Tibial artery (tissue), 4 donors: Measurements from ENCODE around the gene PPIP5K2.
"Not testable (repeated sequence)": the region's sequence is repeated elsewhere in the genome, so short reads cannot be mapped to it uniquely, and the experiment has no call there.

Experiments
- DNase-seq, 2 donors: peaks; one replicate each; pipeline ENCODE4 v3.0.0-alpha.2; 2019
- H3K27ac ChIP-seq, 2 donors: fragments of 200-600 bp; sonication (generic) in 1 of 2; 1 replicate in 1 of 2; 2 replicates in 1 of 2; pipeline ENCODE4 v1.5.1; 2018 to 2019; ENCODE audit warnings: mild to moderate bottlenecking in 1 of 2
- H3K27me3 ChIP-seq, 2 donors: fragments of 200-600 bp; sonication (generic) in 1 of 2; one replicate each; pipeline versions ENCODE4 v1.5.1 to v1.6.0; 2016 to 2019
- H3K36me3 ChIP-seq, 3 donors: fragments of 200-600 bp; sonication (generic) in 2 of 3; one replicate each; pipeline ENCODE4 v1.5.1; 2016 to 2019; ENCODE audit warnings: mild to moderate bottlenecking in 2 of 3
- H3K4me1 ChIP-seq, 4 donors: fragments of 200-600 bp; sonication (generic) in 2 of 4; 1 replicate in 3 of 4; 2 replicates in 1 of 4; pipeline ENCODE4 v1.5.1; 2016 to 2019
- H3K4me3 ChIP-seq, 2 donors: fragments of 200-600 bp; sonication (generic) in 1 of 2; 1 replicate in 1 of 2; 2 replicates in 1 of 2; pipeline ENCODE4 v1.5.1; 2018 to 2019; ENCODE audit warnings: mild to moderate bottlenecking in 2 of 2
- H3K9me3 ChIP-seq, 3 donors: fragments of 200-600 bp; sonication (generic) in 1 of 3; one replicate each; pipeline ENCODE4 v1.5.1; 2016 to 2019
- CTCF ChIP-seq, 2 experiments: fragments of 200-600 bp in 1 of 2; fragments of 450-650 bp in 1 of 2; IDR thresholded peaks; one replicate each; pipeline ENCODE4 v1.5.1; 2017 to 2019; ENCODE audit warnings: antibody characterized with exemption in 2 of 2, mild to moderate bottlenecking in 1 of 2, moderate library complexity in 1 of 2
- intact Hi-C: fragments of 100-400 bp; cut with DNase I; formaldehyde crosslinking; loops from one replicate; pipeline ENCODE4 v1.15.0; 2023; ENCODE audit warnings: low total_unique reads

The PPIP5K2 gene

GRCh38 chr5:103119765-103120606 is at the start of gene PPIP5K2, which contains the start of gene GIN1:
Gene PPIP5K2, plus strand, starts transcription at chr5:103120301. Its CDS starts 9,289 bp downstream, at chr5:103129590.
Gene GIN1, minus strand, starts transcription at chr5:103120138. Its CDS starts 11,431 bp downstream, at chr5:103108707.
- TF ChIP-seq CTCF (IDR thresholded peaks at IDR 0.05) = peak in 1 of 2 experiments; percentile 18
- peak; percentile 96 to 97 for DNase-seq
- intact Hi-C loops = no loop called here
- Histone ChIP-seq H3K36me3 (no peaks in the 10 kb centered on the region), H3K27ac (peak within 1 kb of the TSS; percentile 89 to 93), H3K4me3 (peak within 1 kb of the TSS; percentile 74 to 77), H3K27me3 (no peaks in the 10 kb centered on the region), H3K9me3 (no peaks in the 10 kb centered on the region), H3K4me1 (peaks cover 0 to 44% (median 22%) of the 10 kb centered on the region in 4 donors)

GRCh38 chr5:103073500-103073899 is 46.6 kb upstream of the PPIP5K2 start:
- H3K27ac ChIP-seq, intact Hi-C loops, H3K4me1 ChIP-seq, H3K4me3 ChIP-seq, H3K36me3 ChIP-seq, H3K27me3 ChIP-seq, DNase-seq: not testable (repeated sequence)
- peaks cover 0 to 47% (median 36%) of the 10 kb centered on the region in 3 donors for H3K9me3 ChIP-seq

- H3K9me3 ChIP-seq = peaks cover 3 to 61% (median 54%) of the 10 kb centered on the region in 3 donors
- no peak for DNase-seq
Observed at GRCh38 chr5:103075442-103075841, 44.7 kb upstream of the PPIP5K2 start.

GRCh38 chr5:103079796-103080195 is 40.3 kb upstream of the PPIP5K2 start:
- Histone ChIP-seq H3K27ac (no peak overlapping the region), H3K27me3 (no peaks in the 10 kb centered on the region), H3K4me3 (no peak overlapping the region), H3K36me3 (peaks cover 4 to 5% (median 4%) of the 10 kb centered on the region in 3 donors), H3K4me1 (no peaks in the 10 kb centered on the region), H3K9me3 (peaks cover 6 to 96% (median 68%) of the 10 kb centered on the region in 3 donors)
- intact Hi-C loops = no loop called here
- TF ChIP-seq CTCF (IDR thresholded peaks at IDR 0.05) = no peak
- DNase-seq = no peak

More at GRCh38 chr5:103075442-103075841, 44.7 kb upstream of the PPIP5K2 start:
- Histone ChIP-seq H3K4me1 (no peaks in the 10 kb centered on the region), H3K27ac (no peak overlapping the region), H3K36me3 (no peaks in the 10 kb centered on the region), H3K4me3 (no peak overlapping the region), H3K27me3 (no peaks in the 10 kb centered on the region)
- no peak for TF ChIP-seq CTCF (IDR thresholded peaks at IDR 0.05)
- intact Hi-C loops = no loop called here

- Histone ChIP-seq H3K36me3 (peaks cover 49 to 59% (median 49%) of the 10 kb centered on the region in 3 donors), H3K27ac (no peak overlapping the region), H3K9me3 (peaks cover 0 to 49% (median 16%) of the 10 kb centered on the region in 3 donors), H3K4me1 (no peaks in the 10 kb centered on the region), H3K4me3 (no peak overlapping the region), H3K27me3 (no peaks in the 10 kb centered on the region)
- TF ChIP-seq CTCF (IDR thresholded peaks at IDR 0.05) = no peak
- DNase-seq = no peak
- intact Hi-C loops = no loop called here
Observed at GRCh38 chr5:103086547-103086946, 33.6 kb upstream of the PPIP5K2 start.

- no peak for DNase-seq
- H3K4me3 ChIP-seq = no peak overlapping the region
- peaks cover 49 to 68% (median 49%) of the 10 kb centered on the region in 3 donors for H3K36me3 ChIP-seq
Observed at GRCh38 chr5:103089272-103089671, 30.8 kb upstream of the PPIP5K2 start.

More at GRCh38 chr5:103089272-103089671, 30.8 kb upstream of the PPIP5K2 start:
- no peak for TF ChIP-seq CTCF (IDR thresholded peaks at IDR 0.05)
- Histone ChIP-seq H3K9me3 (peaks cover 0 to 22% (median 6%) of the 10 kb centered on the region in 3 donors), H3K4me1 (peaks cover 0 to 20% (median 0%) of the 10 kb centered on the region in 4 donors), H3K27me3 (no peaks in the 10 kb centered on the region), H3K27ac (no peak overlapping the region)
- intact Hi-C loops = no loop called here
